SK-N-SH (cell line): ENCODE measurements around the gene METTL24. TPM values are rescaled to one million over a fixed set of nuclear protein-coding genes. Genes with fewer than 3 reads are reported as not detected.

Source experiments
- CTCF ChIA-PET: fragments of 300-600, 350-600 bp; formaldehyde crosslinking; extraction: SDS; loops from one replicate; lab custom pipeline; 2021; lab: Yijun Ruan, JAX
- POLR2A ChIA-PET: fragments of 350-600 bp; sonication (Branson Sonifier 250); formaldehyde crosslinking; extraction: SDS; loops from one replicate; lab custom pipeline; 2020; ENCODE audit warnings: antibody characterized with exemption, inconsistent platforms; lab: Yijun Ruan, JAX
- DNase-seq: peaks from one replicate; pipeline ENCODE4 v3.0.0; 2012
- H2AFZ ChIP-seq: fragments of 200-600 bp; sonication (generic); 2 replicates; pipeline ENCODE4 v1.8.1; 2016; ENCODE audit warnings: antibody characterized with exemption, mild to moderate bottlenecking, low read depth
- H3F3A ChIP-seq: fragments of 200-600 bp; sonication (generic); replicated peaks from 2 replicates; pipeline ENCODE3; 2016; ENCODE audit warnings: antibody characterized with exemption, mild to moderate bottlenecking; ENCODE audit not compliant: insufficient read depth
- H3K27ac ChIP-seq, 2 experiments: fragments of 200-500 bp in 1 of 2; fragments of 200-600 bp in 1 of 2; sonication (Bioruptor generic) in 1 of 2; sonication (generic), shearing (Covaris generic) in 1 of 2; 2 replicates each; pipeline versions ENCODE4 v1.5.1 to v1.6.1; 2014 to 2016; ENCODE audit warnings: low read depth in 2 of 2, inconsistent platforms in 1 of 2, low read length in 1 of 2, mild to moderate bottlenecking in 1 of 2, mixed read lengths in 1 of 2
- H3K27me3 ChIP-seq: fragments of 200-600 bp; sonication (generic), shearing (Covaris generic); 2 replicates; pipeline ENCODE4 v1.6.1; 2016; ENCODE audit warnings: mixed run types; ENCODE audit not compliant: insufficient read depth
- H3K36me3 ChIP-seq, 2 experiments: fragments of 200-500 bp in 1 of 2; fragments of 200-600 bp in 1 of 2; sonication (Bioruptor generic) in 1 of 2; sonication (generic) in 1 of 2; replicated peaks in 1 of 2; 2 replicates each; pipeline versions ENCODE3 to v1.5.1; 2014 to 2016; ENCODE audit warnings: low read length in 1 of 2, mild to moderate bottlenecking in 1 of 2; ENCODE audit not compliant: insufficient read depth in 2 of 2, control insufficient read depth in 1 of 2
- H3K4me1 ChIP-seq, 2 experiments: fragments of 200-500 bp in 1 of 2; fragments of 200-600 bp in 1 of 2; sonication (Bioruptor generic) in 1 of 2; sonication (generic), shearing (Covaris generic) in 1 of 2; 2 replicates each; pipeline versions ENCODE4 v1.5.1 to v1.6.1; 2014 to 2016; ENCODE audit warnings: low read depth in 1 of 2, low read length in 1 of 2, mixed run types in 1 of 2; ENCODE audit not compliant: insufficient read depth in 2 of 2, control insufficient read depth in 1 of 2
- H3K4me2 ChIP-seq: fragments of 200-600 bp; sonication (generic), shearing (Covaris generic); 2 replicates; pipeline ENCODE4 v1.6.1; 2017; ENCODE audit warnings: mixed run types
- H3K4me3 ChIP-seq, 2 experiments: fragments of 200-500 bp in 1 of 2; fragments of 200-600 bp in 1 of 2; sonication (Bioruptor generic) in 1 of 2; sonication (generic), shearing (Covaris generic) in 1 of 2; 2 replicates each; pipeline versions ENCODE4 v1.5.1 to v1.8.1; 2014 to 2016; ENCODE audit warnings: low read depth in 2 of 2, inconsistent platforms in 1 of 2, low read length in 1 of 2, mild to moderate bottlenecking in 1 of 2, mixed read lengths in 1 of 2, moderate library complexity in 1 of 2
- H3K79me2 ChIP-seq: fragments of 200-600 bp; sonication (generic); 2 replicates; pipeline ENCODE4 v1.8.1; 2017; ENCODE audit warnings: mild to moderate bottlenecking; ENCODE audit not compliant: insufficient read depth
- H3K9ac ChIP-seq: fragments of 200-600 bp; sonication (generic); 2 replicates; pipeline ENCODE4 v1.6.1; 2017; ENCODE audit warnings: mixed run types
- H3K9me2 ChIP-seq: fragments of 200-600 bp; sonication (generic); 2 replicates; pipeline ENCODE4 v1.6.1; 2017; ENCODE audit warnings: mixed run types
- H3K9me3 ChIP-seq: fragments of 200-600 bp; sonication (generic); 2 replicates; pipeline ENCODE4 v1.6.1; 2017; ENCODE audit warnings: mixed run types, mild to moderate bottlenecking, moderate library complexity
- H4K20me1 ChIP-seq: fragments of 200-600 bp; sonication (generic); 2 replicates; pipeline ENCODE4 v1.6.1; 2017; ENCODE audit warnings: mild to moderate bottlenecking, mixed run types; ENCODE audit not compliant: insufficient read depth
- CHD2 ChIP-seq: fragments of 150-350 bp; IDR thresholded peaks from 2 replicates; pipeline ENCODE4 v1.6.1; 2018; ENCODE audit warnings: low read length; ENCODE audit not compliant: partially characterized antibody
- CTCF ChIP-seq: fragments of 200-600 bp; sonication (generic); IDR thresholded peaks from 2 replicates; pipeline ENCODE4 v1.6.1; 2017; ENCODE audit warnings: antibody characterized with exemption, mild to moderate bottlenecking, moderate library complexity
- ELF1 ChIP-seq: IDR thresholded peaks from 2 replicates; pipeline ENCODE4 v1.4.0; 2012
- EZH2phosphoT487 ChIP-seq: fragments of 200-600 bp; sonication (generic); IDR thresholded peaks from 2 replicates; pipeline ENCODE4 v1.6.1; 2017; ENCODE audit warnings: low read depth, mixed run types, mild to moderate bottlenecking, antibody characterized with exemption, moderate library complexity, borderline replicate concordance
- FOSL2 ChIP-seq: IDR thresholded peaks from 2 replicates; pipeline ENCODE4 v1.4.0; 2012; ENCODE audit warnings: low read depth, mild to moderate bottlenecking, moderate library complexity, borderline replicate concordance
- FOXM1 ChIP-seq: IDR thresholded peaks from 2 replicates; pipeline ENCODE4 v1.4.0; 2012; ENCODE audit warnings: low read depth, mild to moderate bottlenecking
- GABPA ChIP-seq: IDR thresholded peaks from 2 replicates; pipeline ENCODE4 v1.4.0; 2012; ENCODE audit warnings: low read depth, mild to moderate bottlenecking
- GATA2 ChIP-seq: sonication (generic); formaldehyde crosslinking; IDR thresholded peaks from 2 replicates; pipeline ENCODE4 v1.5.0; 2020; ENCODE audit warnings: mild to moderate bottlenecking, missing genetic modification reagents
- JUND ChIP-seq: IDR thresholded peaks from 2 replicates; pipeline ENCODE4 v1.4.0; 2012
- MAX ChIP-seq: IDR thresholded peaks from 2 replicates; pipeline ENCODE4 v1.4.0; 2012; ENCODE audit warnings: low read depth
- MEF2A ChIP-seq: IDR thresholded peaks from 2 replicates; pipeline ENCODE4 v1.4.0; 2012; ENCODE audit warnings: low read depth, borderline replicate concordance
- MXI1 ChIP-seq: IDR thresholded peaks from 2 replicates; pipeline ENCODE4 v1.6.1; 2012; ENCODE audit warnings: mild to moderate bottlenecking, low read depth, low read length, improper control_type of control experiment
- NRF1 ChIP-seq: IDR thresholded peaks from 2 replicates; pipeline ENCODE4 v1.6.1; 2012; ENCODE audit warnings: low read depth, mild to moderate bottlenecking, low read length
- POLR2AphosphoS5 ChIP-seq: IDR thresholded peaks from 2 replicates; pipeline ENCODE4 v1.6.1; 2012; ENCODE audit warnings: low read depth, low read length
- RCOR1 ChIP-seq: fragments of 150-350 bp; IDR thresholded peaks from 2 replicates; pipeline ENCODE4 v1.6.1; 2017; ENCODE audit warnings: antibody characterized with exemption, low read length
- RXRA ChIP-seq: IDR thresholded peaks from 2 replicates; pipeline ENCODE4 v1.4.0; 2012; ENCODE audit warnings: low read depth, mild to moderate bottlenecking, borderline replicate concordance
- TEAD4 ChIP-seq: IDR thresholded peaks from 2 replicates; pipeline ENCODE4 v1.4.0; 2012; ENCODE audit warnings: mild to moderate bottlenecking, borderline replicate concordance; ENCODE audit not compliant: insufficient read depth
- polyA plus RNA-seq, 3 experiments: library from polyadenylated mRNA; depleted of rRNA; stranded (reverse); fragments of >200 nt; gene quantifications; 2 replicates each; pipeline ENCODE4 v1.2.3, GENCODE V29; 2012
- TF ChIP-seq, protein P1 (sequence below): fragments of 150-350 bp; IDR thresholded peaks from 2 replicates; pipeline ENCODE4 v1.6.1; 2017; ENCODE audit warnings: antibody characterized with exemption, low read length, low read depth, borderline replicate concordance
- TF ChIP-seq, protein P2 (sequence below): IDR thresholded peaks from 2 replicates; pipeline ENCODE4 v1.6.1; 2012; ENCODE audit warnings: mild to moderate bottlenecking, low read depth, low read length, moderate library complexity

Gene METTL24
- polyA plus RNA-seq, 1 of the 3 experiments (the other 2 are of a cell fraction) = not detected

- TF ChIP-seq, protein P1, sequence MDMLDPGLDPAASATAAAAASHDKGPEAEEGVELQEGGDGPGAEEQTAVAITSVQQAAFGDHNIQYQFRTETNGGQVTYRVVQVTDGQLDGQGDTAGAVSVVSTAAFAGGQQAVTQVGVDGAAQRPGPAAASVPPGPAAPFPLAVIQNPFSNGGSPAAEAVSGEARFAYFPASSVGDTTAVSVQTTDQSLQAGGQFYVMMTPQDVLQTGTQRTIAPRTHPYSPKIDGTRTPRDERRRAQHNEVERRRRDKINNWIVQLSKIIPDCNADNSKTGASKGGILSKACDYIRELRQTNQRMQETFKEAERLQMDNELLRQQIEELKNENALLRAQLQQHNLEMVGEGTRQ = no peak
- TF ChIP-seq MAX (no peak), MEF2A (no peak), RXRA (no peak)
Measured at GRCh38 chr6:110226261-110226660, 131.9 kb downstream of the METTL24 start (continued).

DNA sequence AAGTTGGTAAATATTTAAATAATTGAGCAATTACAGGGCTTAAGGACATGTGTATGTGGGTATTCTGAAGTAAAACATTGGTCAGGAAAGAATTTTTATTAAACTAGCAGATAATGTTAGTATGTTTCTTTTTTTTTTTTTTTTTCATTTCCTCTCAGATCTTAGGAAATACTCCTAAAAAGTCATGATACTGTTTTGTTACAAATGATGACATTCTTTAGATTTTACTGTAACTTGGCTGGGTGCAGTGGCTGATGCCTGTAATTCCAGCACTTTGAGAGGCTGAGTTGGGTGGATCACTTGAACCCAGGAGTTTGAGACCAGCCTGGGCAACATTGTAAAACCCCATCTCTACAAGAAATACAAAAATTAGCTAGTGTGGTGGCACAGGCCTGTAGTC lies 136.4 kb downstream of the METTL24 start:
- Histone ChIP-seq H3K9ac (no peak overlapping the region), H3K4me3 (no peak overlapping the region), H3K79me2 (no peaks in the 10 kb centered on the region), H3K27ac (no peak overlapping the region), H3K36me3 (peaks cover 52 to 56% of the 10 kb centered on the region in 2 experiments), H3K4me1 (peaks cover 0 to 7% of the 10 kb centered on the region in 2 experiments; a peak in 1 of 4 replicates), H3F3A (no peaks in the 10 kb centered on the region), H3K4me2 (no peak overlapping the region), H3K9me2 (no peaks in the 10 kb centered on the region), H2AFZ (no peak overlapping the region), H4K20me1 (no peaks in the 10 kb centered on the region), H3K9me3 (no peaks in the 10 kb centered on the region), H3K27me3 (no peaks in the 10 kb centered on the region)
- POLR2A ChIA-PET = no interaction called here
- no peak for DNase-seq
- CTCF ChIA-PET = no interaction called here
- TF ChIP-seq MAX = no peak
- TF ChIP-seq, protein P2, sequence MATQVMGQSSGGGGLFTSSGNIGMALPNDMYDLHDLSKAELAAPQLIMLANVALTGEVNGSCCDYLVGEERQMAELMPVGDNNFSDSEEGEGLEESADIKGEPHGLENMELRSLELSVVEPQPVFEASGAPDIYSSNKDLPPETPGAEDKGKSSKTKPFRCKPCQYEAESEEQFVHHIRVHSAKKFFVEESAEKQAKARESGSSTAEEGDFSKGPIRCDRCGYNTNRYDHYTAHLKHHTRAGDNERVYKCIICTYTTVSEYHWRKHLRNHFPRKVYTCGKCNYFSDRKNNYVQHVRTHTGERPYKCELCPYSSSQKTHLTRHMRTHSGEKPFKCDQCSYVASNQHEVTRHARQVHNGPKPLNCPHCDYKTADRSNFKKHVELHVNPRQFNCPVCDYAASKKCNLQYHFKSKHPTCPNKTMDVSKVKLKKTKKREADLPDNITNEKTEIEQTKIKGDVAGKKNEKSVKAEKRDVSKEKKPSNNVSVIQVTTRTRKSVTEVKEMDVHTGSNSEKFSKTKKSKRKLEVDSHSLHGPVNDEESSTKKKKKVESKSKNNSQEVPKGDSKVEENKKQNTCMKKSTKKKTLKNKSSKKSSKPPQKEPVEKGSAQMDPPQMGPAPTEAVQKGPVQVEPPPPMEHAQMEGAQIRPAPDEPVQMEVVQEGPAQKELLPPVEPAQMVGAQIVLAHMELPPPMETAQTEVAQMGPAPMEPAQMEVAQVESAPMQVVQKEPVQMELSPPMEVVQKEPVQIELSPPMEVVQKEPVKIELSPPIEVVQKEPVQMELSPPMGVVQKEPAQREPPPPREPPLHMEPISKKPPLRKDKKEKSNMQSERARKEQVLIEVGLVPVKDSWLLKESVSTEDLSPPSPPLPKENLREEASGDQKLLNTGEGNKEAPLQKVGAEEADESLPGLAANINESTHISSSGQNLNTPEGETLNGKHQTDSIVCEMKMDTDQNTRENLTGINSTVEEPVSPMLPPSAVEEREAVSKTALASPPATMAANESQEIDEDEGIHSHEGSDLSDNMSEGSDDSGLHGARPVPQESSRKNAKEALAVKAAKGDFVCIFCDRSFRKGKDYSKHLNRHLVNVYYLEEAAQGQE = no peak
- TF ChIP-seq TEAD4 = no peak
- no peak for TF ChIP-seq GATA2 (CRISPR knock-in tag)
- TF ChIP-seq GABPA = no peak
- no peak for TF ChIP-seq FOXM1
- no peak for TF ChIP-seq POLR2AphosphoS5
- no peak for TF ChIP-seq FOSL2
- TF ChIP-seq CTCF = no peak
- no peak for TF ChIP-seq RCOR1
- no peak for TF ChIP-seq ELF1
- TF ChIP-seq RXRA = no peak
- no peak for TF ChIP-seq MXI1
- TF ChIP-seq NRF1 = no peak
- no peak for TF ChIP-seq EZH2phosphoT487
- no peak for TF ChIP-seq CHD2
- TF ChIP-seq JUND = no peak
